Activated naive CD8-positive, alpha-beta T cell treated with anti-CD3 and anti-CD28 coated beads, Interleukin-2, amount 10 ng/mL, durations not matched to agents 7 days and 5 days (primary cell): Measurements from ENCODE around the gene HRAS. TPM values are rescaled to one million over a fixed set of nuclear protein-coding genes. Genes with fewer than 3 reads are reported as not detected.

Experiments
- ATAC-seq: fragments of 150-1000 bp; cut with Tn5 transposase; one replicate; pipeline ENCODE4 v1.10.0; 2021; ENCODE audit warnings: low read depth, moderate library complexity
- POLR2A ChIA-PET: fragments of 350-600 bp; sonication (Branson Sonifier 250); formaldehyde crosslinking; loops from one replicate; lab custom pipeline; 2021; ENCODE audit warnings: antibody characterized with exemption; lab: Charles Lee
- DNase-seq: peaks from one replicate; pipeline ENCODE4 v3.0.0; 2021
- H3K27ac Mint-ChIP-seq: one replicate; pipeline ENCODE4 v1.8.0; 2022; ENCODE audit warnings: mild to moderate bottlenecking, mixed read lengths
- H3K27me3 Mint-ChIP-seq: one replicate; pipeline ENCODE4 v1.8.0; 2022; ENCODE audit warnings: mild to moderate bottlenecking, moderate library complexity, mixed read lengths
- H3K36me3 Mint-ChIP-seq: one replicate; pipeline ENCODE4 v1.8.0; 2021; ENCODE audit warnings: mild to moderate bottlenecking, mixed read lengths
- H3K4me1 Mint-ChIP-seq: one replicate; pipeline ENCODE4 v1.8.0; 2021; ENCODE audit warnings: mixed read lengths
- H3K4me3 Mint-ChIP-seq: one replicate; pipeline ENCODE4 v1.8.0; 2022; ENCODE audit warnings: mild to moderate bottlenecking, moderate library complexity, mixed read lengths
- H3K9me3 Mint-ChIP-seq: one replicate; pipeline ENCODE4 v1.8.0; 2021; ENCODE audit warnings: mixed read lengths
- total RNA-seq, 2 experiments: library from RNA; stranded (reverse); gene quantifications; one replicate each; pipeline ENCODE4 v1.2.3, GENCODE V29; 2021

The HRAS gene
- total RNA-seq, 2 experiments from 2014 or later, result 47.6 to 49.9 TPM

DNA sequence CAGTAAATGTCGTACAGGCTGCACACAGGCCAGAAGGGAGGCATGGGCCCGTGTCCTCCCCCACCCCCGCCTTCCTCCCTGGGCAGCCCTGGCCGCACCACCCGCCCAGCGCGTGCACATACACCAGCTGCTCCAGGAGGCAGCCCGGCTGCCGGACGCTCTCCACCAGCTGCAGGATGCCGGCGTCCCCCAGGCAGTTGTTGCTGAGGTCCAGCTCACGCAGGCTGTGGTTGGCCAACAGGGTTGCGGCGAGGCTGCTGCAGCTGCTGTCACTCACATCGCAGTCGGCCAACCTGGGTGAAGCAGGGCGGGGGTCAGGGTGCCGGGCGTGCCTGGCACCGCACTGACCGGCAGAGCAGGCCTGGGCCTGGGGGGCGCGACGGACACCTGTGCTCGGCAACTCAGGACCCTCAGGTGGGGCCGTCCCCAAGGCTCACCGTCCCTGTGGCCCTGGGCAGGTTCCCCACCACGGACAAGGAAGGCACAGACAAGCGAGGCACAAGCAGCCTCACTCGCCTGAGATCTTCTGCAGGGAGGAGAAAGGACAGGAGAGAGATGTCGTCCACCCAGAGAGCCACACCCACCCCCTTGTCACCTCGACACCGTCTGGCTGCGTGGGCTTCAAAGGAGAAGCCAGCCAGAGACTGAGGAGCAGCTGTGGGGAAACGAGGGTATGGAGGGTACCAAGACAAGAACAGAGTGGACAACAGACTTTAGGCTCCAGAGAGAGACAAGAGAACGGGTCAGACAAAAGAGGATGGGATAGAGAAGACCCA, 40.4 kb downstream of the HRAS start:
- peaks cover 9% of the 10 kb centered on the region for H3K4me1 Mint-ChIP-seq
- ATAC-seq (no peak), DNase-seq (no peak)
- H3K4me3 Mint-ChIP-seq, result no peak overlapping the region
- no peak overlapping the region for H3K27ac Mint-ChIP-seq
- no peaks in the 10 kb centered on the region for H3K9me3 Mint-ChIP-seq
- H3K27me3 Mint-ChIP-seq, result no peaks in the 10 kb centered on the region
- POLR2A ChIA-PET, result interaction anchor here (0.6 kb wide), 1 partner anchor 29 kb away, joined by 4 read pairs; no protein-coding TSS in a partner anchor
- H3K36me3 Mint-ChIP-seq, result peaks cover 16% of the 10 kb centered on the region

- Mint-ChIP-seq H3K27ac (no peak overlapping the region), H3K36me3 (peaks cover 10% of the 10 kb centered on the region), H3K9me3 (no peaks in the 10 kb centered on the region), H3K4me1 (peaks cover 8% of the 10 kb centered on the region), H3K27me3 (no peaks in the 10 kb centered on the region), H3K4me3 (no peak overlapping the region)
- DNase-seq (no peak), ATAC-seq (no peak)
- POLR2A ChIA-PET, result no interaction called here
These were observed 42.7 kb downstream of the HRAS start for GRCh38 chr11:492427-493226.

- DNase-seq, result no peak
- ATAC-seq, result no peak
- POLR2A ChIA-PET, result no interaction called here
These were observed 44.0 kb downstream of the HRAS start for GRCh38 chr11:491358-491757.

GRCh38 chr11:490930-491260, 44.5 kb downstream of the HRAS start:
- Mint-ChIP-seq H3K9me3 (no peaks in the 10 kb centered on the region), H3K4me1 (peaks cover 1% of the 10 kb centered on the region), H3K27me3 (no peaks in the 10 kb centered on the region), H3K4me3 (no peak overlapping the region), H3K27ac (no peak overlapping the region), H3K36me3 (peaks cover 1% of the 10 kb centered on the region)
- DNase-seq (no peak), ATAC-seq (no peak)
- POLR2A ChIA-PET, result no interaction called here

More at GRCh38 chr11:491358-491757, 44.0 kb downstream of the HRAS start:
- Mint-ChIP-seq H3K36me3 (peaks cover 2% of the 10 kb centered on the region), H3K27ac (no peak overlapping the region), H3K9me3 (no peaks in the 10 kb centered on the region), H3K4me1 (peaks cover 3% of the 10 kb centered on the region), H3K27me3 (no peaks in the 10 kb centered on the region), H3K4me3 (no peak overlapping the region)

DNA sequence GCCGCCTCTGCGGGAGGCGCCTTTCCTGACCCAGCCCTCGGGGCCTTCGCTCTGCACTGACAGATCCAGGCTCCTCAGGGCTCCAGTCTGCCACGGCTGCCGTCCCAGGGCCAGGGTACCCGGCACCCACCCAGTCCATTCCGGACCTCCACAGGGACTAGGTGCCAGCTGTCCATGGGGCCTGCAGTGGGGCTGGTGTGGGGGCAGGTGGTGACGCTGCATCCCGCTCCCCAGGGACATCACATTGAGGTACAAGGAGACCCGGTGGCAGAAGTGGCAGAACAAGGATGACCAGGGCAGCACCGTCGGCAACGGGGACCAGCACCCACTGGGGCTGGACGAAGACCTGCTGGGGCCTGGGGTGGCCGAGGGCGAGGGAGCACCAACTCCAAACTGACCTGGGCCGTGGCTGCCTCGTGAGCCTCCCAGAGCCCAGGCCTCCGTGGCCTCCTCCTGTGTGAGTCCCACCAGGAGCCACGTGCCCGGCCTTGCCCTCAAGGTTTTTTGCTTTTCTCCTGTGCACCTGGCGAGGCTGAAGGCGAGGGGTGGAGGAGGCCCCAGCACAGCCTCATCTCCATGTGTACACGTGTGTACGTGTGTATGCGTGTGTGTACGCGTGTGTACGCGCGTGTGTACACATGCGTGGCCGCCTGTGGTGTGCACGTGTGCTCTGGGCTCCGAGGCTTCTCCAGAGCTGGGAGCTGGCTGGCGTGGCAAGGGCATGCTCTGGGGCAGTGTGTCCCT, 45.0 kb downstream of the HRAS start:
- H3K9me3 Mint-ChIP-seq, result no peaks in the 10 kb centered on the region
- DNase-seq, result no peak
- POLR2A ChIA-PET, result no interaction called here
- no peak overlapping the region for H3K4me3 Mint-ChIP-seq
- H3K36me3 Mint-ChIP-seq, result no peaks in the 10 kb centered on the region
- no peak overlapping the region for H3K27ac Mint-ChIP-seq
- no peak for ATAC-seq
- no peaks in the 10 kb centered on the region for H3K4me1 Mint-ChIP-seq
- H3K27me3 Mint-ChIP-seq, result no peaks in the 10 kb centered on the region

DNA sequence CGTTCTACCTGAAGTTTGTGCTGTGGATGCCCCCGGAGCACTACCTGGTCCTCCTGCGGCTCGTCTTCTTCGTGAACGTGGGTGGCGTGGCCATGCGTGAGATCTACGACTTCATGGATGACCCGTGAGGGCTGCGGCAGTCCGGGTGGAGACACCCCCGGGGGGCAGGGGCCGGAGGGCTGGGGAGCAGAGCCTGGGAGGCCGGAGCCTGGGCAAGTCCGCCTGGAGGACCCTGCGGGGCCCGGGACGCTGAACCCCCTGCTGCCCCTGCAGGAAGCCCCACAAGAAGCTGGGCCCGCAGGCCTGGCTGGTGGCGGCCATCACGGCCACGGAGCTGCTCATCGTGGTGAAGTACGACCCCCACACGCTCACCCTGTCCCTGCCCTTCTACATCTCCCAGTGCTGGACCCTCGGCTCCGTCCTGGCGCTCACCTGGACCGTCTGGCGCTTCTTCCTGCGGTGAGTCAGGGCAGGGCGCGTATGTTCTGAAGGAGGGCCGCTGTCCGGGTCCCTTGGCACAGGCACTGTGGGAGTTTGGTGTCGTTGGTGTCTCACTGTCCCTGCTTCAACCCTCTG, 45.7 kb downstream of the HRAS start:
- Mint-ChIP-seq H3K9me3 (no peaks in the 10 kb centered on the region), H3K4me1 (no peaks in the 10 kb centered on the region), H3K4me3 (no peak overlapping the region), H3K27me3 (no peaks in the 10 kb centered on the region), H3K27ac (no peak overlapping the region), H3K36me3 (no peaks in the 10 kb centered on the region)
- POLR2A ChIA-PET, result no interaction called here
- no peak for ATAC-seq
- DNase-seq, result no peak

- Mint-ChIP-seq H3K36me3 (no peaks in the 10 kb centered on the region), H3K27ac (no peak overlapping the region), H3K27me3 (no peaks in the 10 kb centered on the region), H3K4me1 (no peaks in the 10 kb centered on the region), H3K4me3 (no peak overlapping the region), H3K9me3 (no peaks in the 10 kb centered on the region)
- POLR2A ChIA-PET, result no interaction called here
- ATAC-seq, result no peak
- DNase-seq, result no peak
These were observed 46.4 kb downstream of the HRAS start for GRCh38 chr11:488992-489391.

- H3K4me1 Mint-ChIP-seq, result no peaks in the 10 kb centered on the region
- DNase-seq (no peak), ATAC-seq (no peak)
- POLR2A ChIA-PET, result no interaction called here
- H3K27ac Mint-ChIP-seq, result no peak overlapping the region
- H3K4me3 Mint-ChIP-seq, result no peak overlapping the region
- H3K9me3 Mint-ChIP-seq, result no peaks in the 10 kb centered on the region
- H3K36me3 Mint-ChIP-seq, result no peaks in the 10 kb centered on the region
- H3K27me3 Mint-ChIP-seq, result no peaks in the 10 kb centered on the region
These were observed 46.8 kb downstream of the HRAS start for GRCh38 chr11:488579-488978.

- POLR2A ChIA-PET, result no interaction called here
- DNase-seq (no peak), ATAC-seq (no peak)
- Mint-ChIP-seq H3K9me3 (no peaks in the 10 kb centered on the region), H3K4me1 (no peaks in the 10 kb centered on the region), H3K36me3 (peaks cover 2% of the 10 kb centered on the region), H3K27ac (no peak overlapping the region), H3K27me3 (no peaks in the 10 kb centered on the region), H3K4me3 (no peak overlapping the region)
These were observed 47.3 kb downstream of the HRAS start for GRCh38 chr11:488062-488461.

GRCh38 chr11:487571-488021, 47.8 kb downstream of the HRAS start:
- Mint-ChIP-seq H3K27me3 (no peaks in the 10 kb centered on the region), H3K36me3 (peaks cover 2% of the 10 kb centered on the region), H3K27ac (no peak overlapping the region), H3K4me3 (no peak overlapping the region), H3K4me1 (no peaks in the 10 kb centered on the region), H3K9me3 (no peaks in the 10 kb centered on the region)
- no peak for ATAC-seq
- POLR2A ChIA-PET, result no interaction called here
- no peak for DNase-seq

GRCh38 chr11:486189-486588, 49.2 kb downstream of the HRAS start:
- Mint-ChIP-seq H3K27ac (no peak overlapping the region), H3K27me3 (no peaks in the 10 kb centered on the region), H3K4me1 (no peaks in the 10 kb centered on the region), H3K9me3 (no peaks in the 10 kb centered on the region), H3K36me3 (peaks cover 2% of the 10 kb centered on the region), H3K4me3 (no peak overlapping the region)
- ATAC-seq, result no peak
- POLR2A ChIA-PET, result no interaction called here
- no peak for DNase-seq

DNA sequence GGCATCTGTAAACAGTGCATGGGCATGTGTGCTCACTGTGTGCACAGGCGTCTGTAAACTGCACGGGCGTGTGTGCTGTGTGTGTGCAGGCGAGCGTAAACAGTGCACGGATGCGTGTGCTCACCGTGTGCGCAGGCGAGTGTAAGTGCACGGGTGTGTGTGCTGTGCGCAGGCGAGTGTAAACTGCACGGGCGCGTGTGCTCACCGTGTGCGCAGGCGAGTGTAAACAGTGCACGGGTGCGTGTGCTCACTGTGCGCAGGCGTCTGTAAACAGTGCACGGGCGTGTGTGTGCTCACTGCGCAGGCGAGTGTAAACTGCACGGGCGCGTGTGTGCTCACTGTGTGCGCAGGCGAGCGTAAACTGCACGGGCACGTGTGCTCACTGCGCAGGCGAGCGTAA, 50.8 kb downstream of the HRAS start:
- Mint-ChIP-seq H3K27me3 (no peaks in the 10 kb centered on the region), H3K36me3 (peaks cover 2% of the 10 kb centered on the region), H3K4me1 (no peaks in the 10 kb centered on the region), H3K9me3 (no peaks in the 10 kb centered on the region), H3K27ac (no peak overlapping the region), H3K4me3 (no peak overlapping the region)
- POLR2A ChIA-PET, result no interaction called here
- no peak for DNase-seq
- ATAC-seq, result no peak
